ENCODE results near the gene FGFR3.
"Not testable (repeated sequence)": the region's sequence is repeated elsewhere in the genome, so short reads cannot be mapped to it uniquely, and the experiment has no call there.

Gene FGFR3

GRCh38 chr4:1843852-1844251, 50.8 kb downstream of the FGFR3 start:
- no peak for DNase-seq

DNA sequence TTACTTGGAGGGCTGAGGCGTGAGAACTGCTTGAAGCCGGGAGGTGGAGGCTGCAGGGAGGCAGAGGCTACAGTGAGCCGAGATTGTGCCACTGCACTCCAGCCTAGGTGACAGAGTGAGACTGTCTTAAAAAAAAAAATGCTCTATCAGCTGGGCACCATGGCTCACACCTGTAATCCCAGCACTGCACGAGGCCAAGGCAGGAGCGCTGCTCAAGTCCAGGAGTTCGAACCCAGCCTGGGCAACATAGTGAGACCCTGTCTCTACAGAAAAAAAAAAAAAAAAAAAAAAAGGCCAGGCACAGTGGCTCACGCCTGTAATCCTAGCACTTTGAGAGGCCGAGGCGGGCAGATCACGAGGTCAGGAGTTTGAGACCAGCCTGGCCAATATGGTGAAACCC, 51.5 kb downstream of the FGFR3 start:
- not testable (repeated sequence) for DNase-seq

GRCh38 chr4:1846580-1846979, 53.5 kb downstream of the FGFR3 start:
- no peak for DNase-seq

- no peak for DNase-seq
Observed at GRCh38 chr4:1850276-1850675, 57.2 kb downstream of the FGFR3 start.

- DNase-seq, result no peak
Observed at GRCh38 chr4:1851160-1851559, 58.1 kb downstream of the FGFR3 start.

DNA sequence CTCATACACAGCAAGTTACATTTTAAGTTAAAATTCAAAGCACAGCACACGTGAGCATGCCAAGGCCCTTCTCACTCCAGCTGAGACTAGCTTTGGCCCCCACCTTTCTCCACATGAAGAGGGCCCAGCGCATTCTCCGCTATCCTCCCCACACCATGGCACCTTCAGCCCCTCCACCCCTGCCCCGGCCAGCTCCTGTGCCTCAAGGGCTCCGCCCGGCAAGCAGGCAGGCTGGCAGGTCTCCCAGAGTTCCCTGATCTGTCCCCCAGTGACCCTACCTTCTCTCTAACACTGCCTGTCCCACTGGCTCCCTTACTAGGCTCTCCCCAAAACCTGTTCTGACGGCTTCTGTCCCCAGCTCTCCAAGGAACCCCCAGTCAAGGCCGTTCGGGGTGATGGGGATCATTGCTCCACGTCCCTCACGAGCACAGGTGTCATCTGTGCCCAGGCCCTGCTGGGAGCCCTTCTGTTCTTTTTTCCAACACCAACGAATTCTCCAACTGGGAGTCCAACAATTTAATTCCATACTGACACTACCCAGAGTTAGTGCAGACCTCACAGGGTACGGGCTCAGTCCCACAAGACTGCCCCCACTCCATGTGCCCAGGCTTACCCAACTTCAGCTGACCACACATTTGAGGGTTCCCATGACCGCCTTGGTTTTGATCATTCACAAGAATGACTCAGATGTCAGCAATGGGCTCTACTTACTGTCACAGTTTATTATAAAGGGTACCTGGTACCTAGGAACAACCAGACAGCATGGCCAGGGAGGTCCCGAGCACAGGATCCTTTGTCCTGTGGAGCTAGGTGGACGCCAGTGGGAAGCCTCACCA, 58.7 kb downstream of the FGFR3 start:
- peak; percentile 36 to 55 (median 50) for DNase-seq

- no peak for DNase-seq
Observed at GRCh38 chr4:1852904-1853623, 60.0 kb downstream of the FGFR3 start.

DNA sequence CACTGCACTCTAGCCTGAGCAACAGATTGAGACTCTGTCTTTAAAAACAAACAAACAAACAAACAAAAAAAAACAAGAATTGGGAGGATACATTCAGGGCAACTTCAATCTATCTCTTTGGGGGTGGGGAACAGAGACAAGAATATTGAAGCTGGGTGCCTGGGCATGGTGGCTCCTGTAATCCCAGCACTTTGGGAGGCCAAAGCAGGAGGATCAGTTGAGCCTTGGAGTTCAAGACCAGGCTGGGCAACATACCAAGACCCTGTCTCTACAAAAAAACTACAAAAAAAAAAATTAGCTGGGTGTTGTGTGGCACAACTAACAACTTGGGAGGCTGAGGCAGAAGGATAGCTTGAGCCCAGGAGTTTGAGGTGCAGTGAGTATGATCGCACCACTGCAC, 61.7 kb downstream of the FGFR3 start:
- no peak for DNase-seq

DNA sequence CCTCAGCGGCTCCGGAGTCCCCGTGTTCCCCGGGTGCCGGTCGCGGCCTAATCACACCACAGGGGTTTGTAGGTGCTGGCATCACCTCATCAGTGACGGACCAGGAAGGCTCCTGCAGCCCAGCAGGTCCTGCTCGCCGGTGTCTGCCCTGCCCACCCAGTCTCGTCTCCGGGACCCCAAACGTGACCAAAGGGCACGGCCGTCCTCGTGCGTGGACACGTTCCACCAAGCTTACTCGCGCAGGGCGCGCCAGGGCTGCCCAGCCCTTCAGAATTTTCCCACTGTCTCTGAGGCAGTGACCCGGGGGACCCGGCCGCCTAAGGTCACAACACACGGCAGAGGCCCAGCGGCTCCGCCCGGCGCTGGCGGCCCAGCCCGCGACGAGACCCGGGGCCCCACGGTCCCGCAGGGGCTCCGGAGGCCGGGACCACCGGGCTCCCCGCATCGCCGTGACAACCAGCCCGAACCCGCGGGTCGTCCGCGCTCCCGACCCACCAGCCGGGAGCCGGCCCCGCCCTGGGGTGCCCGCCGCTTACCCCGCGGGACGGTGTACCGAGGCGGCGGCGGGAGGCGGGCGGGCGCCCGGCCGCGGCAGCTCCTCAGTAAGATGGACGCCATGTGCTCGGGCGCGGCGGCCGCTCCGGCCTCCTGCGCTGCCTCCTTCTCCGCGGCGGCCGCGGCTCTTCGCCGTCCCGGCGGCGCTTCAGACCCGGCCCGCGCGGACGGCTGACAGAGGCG, 62.4 kb downstream of the FGFR3 start:
- peak in 2 of 4 experiments; percentile 39 to 55 for DNase-seq

GRCh38 chr4:1856071-1856942, 63.2 kb downstream of the FGFR3 start, which contains the start of gene LETM1:
Gene LETM1, minus strand, starts transcription at chr4:1856156. Its CDS starts 206 bp downstream, at chr4:1855950.
- DNase-seq, result peak; percentile 95 to 99 (median 98)

DNA sequence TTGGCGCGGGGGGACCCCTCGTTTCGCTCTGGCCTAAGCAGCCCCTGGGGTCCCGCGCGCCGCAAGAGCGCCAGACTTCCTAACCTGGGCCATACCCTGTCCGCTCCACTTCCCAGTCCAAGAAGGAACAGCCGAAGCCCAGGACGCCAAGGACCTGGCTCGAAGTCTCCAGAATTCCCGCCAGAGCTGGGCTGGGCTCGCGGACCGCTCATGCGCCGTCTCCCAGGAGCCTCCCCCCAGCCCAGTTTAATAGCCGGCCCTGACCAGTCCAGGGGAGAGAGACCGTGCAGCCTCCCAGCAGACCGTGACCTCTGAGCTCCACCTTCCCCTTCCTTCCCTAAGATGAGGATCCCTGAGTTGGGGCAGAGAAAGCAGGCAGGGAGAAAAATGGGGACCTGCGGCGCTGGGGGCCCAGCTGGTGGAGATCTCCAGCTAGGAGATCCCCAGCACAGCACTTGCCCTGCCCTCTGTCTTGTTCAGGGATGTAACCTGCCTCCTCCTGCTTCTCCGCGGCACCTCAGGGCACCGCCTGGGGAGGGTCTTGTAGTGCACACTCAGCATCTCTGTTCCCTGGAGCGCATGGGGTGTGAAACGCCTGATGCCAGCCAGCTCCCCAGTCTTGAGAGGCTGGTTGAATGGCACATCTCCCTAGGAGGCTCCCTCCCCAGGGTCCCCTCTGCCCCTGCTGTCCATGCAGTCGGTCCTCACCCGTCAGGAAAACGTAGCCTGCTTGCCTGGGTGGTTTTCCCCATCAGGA, 64.0 kb downstream of the FGFR3 start:
- DNase-seq, result peak in 2 of 4 experiments; percentile 21 to 23

GRCh38 chr4:1857931-1858330, 64.8 kb downstream of the FGFR3 start:
- no peak for DNase-seq
